ENCODE data around the gene C19orf12.

C19orf12 gene

GRCh38 chr19:29695765-29696564, 19.1 kb downstream of the C19orf12 start:
- DNase-seq, result no peak

DNA sequence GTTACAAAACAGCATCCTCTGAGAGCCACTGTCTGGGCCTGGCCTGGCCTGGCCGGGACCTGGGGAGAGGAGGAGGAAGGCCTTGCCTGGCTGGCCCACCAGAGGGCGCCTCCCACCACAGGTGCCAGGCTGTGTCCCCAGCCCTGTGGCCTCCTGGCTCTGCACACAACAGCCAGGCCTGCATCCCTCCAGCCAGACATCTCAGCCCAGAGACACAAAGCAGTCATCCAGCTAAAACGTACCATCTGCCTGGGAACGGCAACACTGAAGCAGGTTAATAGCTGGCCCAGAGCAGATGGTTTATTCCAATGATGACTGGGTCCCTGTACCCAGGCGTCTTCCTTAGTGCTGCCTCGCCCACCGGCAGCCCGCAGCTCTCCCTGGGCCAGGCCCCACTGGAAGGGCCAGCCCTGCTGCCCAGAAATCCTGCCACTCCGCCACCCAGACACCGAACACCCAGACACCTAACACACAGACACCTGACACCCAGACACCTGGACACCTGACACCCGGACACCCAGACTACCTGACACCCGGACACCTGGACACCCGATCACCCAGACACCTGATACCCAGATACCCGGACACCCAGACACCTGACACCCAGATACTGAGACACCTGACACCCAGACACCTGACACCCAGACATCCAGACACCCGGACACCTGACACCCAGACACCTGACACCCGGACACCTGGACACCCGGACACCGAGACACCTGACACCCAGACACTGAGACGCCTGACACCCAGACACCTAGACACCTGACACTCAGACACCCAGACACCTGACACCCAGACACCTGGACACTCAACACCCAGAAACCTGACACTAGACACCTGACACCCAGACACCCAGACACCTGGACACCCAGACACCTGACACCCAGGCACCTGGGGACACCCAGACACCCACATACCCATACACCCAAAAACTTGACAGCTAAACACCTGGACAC, 20.1 kb downstream of the C19orf12 start:
- DNase-seq, result peak; percentile 56

DNA sequence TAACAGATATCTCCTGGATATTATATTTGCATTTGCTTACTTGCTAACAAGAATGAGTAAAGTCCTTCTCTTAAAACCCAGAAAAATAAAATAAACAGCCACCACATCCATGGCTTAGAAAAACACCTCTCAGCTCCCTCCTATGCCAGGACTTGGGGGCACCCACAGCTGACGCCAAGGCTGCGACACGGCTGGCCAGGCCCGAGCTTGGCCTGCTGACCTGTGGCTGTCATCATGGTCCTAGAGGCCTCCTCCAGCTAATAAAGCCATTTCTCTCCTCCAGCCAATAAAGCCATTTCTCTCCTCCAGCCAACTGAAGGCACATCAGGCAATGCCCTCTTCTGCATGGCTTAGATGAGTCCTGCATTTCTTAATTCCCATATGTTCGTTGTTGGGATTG, 20.9 kb downstream of the C19orf12 start:
- no peak for DNase-seq

GRCh38 chr19:29690842-29691241, 24.2 kb downstream of the C19orf12 start:
- no peak for DNase-seq

- no peak for DNase-seq
These were observed 26.9 kb downstream of the C19orf12 start for GRCh38 chr19:29687897-29688728.

DNA sequence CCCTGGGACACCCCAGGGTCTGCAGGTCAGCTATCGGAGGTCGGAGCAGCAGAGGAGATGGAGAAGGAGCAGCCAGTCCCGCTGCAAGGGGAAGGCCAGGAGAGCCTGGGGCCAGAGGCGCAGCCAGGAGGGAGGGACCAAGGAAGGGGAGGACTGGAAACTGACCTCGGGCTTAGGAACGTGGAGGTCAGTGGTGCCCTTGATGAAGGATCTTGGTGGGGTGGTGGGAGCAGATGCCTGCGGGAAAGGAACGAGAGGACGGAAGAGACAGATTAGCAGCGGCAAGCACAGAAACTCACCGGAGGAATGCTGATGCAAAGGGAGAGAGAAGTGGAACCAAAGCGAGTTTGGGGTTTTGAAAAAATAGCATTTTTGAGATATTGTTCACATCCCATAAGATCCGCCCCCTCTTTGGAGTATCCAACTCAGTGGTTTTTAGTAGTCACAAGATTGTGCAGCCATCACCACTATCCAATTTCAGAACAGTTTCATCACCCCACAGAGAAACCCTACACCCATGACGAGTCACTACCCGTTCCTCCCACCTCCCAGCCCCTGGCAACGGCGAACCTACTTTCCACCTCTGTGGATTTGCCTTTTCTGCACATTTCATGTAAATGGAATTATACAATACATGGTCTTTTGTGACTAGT, 27.7 kb downstream of the C19orf12 start:
- no peak for DNase-seq

DNA sequence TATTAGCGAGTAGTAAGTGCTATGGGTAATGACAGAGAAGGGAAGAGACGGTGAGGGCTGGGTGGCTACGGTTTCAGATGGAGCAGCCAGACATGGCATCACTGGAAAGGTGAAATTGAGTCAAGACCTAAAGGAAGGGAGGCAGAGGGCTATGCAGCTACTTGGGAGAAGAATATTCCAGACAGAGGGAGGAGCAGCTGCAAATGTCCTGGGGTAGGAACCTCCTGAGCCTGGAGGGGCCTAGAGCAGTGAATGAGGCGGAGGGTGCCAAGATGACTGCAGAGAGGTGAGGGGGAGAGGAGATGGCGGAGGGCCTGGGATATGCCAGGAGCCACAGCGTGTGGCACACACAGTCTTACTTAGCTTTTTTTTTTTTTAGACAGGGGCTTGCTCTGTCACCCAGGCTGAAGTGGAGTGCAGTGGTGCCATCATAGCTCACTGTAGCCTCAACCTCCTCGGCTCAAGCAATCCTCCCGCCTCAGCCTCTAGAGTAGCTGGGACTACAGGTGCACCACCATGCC, 28.7 kb downstream of the C19orf12 start:
- DNase-seq, result no peak

DNA sequence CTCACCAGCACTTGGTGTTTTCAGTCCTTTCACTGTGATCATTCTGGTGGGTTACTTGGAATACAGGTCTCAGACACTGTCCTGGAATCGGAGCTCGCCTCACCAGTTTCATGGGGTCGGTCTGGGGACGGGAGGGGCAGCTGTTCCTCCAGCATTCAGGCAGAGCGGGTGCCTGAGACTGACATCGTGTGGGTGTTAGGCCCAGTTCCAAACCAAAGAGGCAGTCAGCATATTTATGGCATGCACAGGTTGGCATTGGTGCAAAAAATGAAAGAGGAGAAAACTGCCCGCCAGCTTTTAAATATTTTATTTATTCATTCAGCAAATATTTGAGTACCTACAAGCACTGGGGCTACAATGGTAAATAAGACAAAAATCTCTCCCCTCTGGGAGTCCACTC, 29.7 kb downstream of the C19orf12 start:
- DNase-seq, result no peak

DNA sequence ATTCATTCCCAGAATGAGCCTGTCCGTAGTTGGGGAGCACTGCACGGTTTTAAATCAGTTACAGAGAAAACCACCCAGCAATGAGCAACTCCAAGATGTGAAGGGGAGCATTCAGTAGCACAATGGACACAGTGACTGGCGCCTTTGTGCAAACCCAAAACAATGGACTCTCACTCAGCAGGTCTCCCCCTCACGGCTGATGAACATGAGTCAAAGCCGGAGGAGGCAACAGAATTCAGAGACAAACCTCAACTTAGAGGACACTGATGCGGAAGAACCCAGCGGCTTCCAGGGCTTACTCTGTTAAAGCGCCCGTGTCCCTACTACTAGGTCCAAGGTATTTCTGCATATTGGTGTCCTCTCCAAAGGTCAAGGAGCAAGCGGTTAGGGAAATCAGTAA, 32.1 kb downstream of the C19orf12 start:
- no peak for DNase-seq

GRCh38 chr19:29682236-29682895, 32.7 kb downstream of the C19orf12 start:
- DNase-seq, result no peak

GRCh38 chr19:29681422-29682235, 33.4 kb downstream of the C19orf12 start:
- no peak for DNase-seq

DNA sequence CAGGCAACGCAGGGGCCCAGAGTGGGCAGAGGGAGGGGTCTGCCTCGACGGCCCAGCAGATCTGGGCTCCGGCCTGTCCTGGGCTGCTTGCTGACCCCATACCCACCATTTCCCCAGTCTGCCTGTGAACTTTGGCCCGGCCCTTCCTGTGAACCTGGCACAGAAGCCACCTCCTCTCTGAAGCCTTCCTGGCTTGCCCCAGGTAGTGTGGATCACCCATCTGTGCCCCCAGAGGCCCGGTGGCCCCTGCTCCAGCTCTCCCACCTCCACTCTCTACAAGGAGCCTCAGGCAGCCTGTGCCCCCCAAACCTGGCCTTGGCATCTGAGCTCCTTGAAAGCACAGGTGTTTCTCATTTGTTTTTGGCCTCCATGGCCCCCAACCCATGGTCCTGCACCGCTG, 34.1 kb downstream of the C19orf12 start:
- no peak for DNase-seq

- no peak for DNase-seq
These were observed 34.6 kb downstream of the C19orf12 start for GRCh38 chr19:29680447-29680846.

DNA sequence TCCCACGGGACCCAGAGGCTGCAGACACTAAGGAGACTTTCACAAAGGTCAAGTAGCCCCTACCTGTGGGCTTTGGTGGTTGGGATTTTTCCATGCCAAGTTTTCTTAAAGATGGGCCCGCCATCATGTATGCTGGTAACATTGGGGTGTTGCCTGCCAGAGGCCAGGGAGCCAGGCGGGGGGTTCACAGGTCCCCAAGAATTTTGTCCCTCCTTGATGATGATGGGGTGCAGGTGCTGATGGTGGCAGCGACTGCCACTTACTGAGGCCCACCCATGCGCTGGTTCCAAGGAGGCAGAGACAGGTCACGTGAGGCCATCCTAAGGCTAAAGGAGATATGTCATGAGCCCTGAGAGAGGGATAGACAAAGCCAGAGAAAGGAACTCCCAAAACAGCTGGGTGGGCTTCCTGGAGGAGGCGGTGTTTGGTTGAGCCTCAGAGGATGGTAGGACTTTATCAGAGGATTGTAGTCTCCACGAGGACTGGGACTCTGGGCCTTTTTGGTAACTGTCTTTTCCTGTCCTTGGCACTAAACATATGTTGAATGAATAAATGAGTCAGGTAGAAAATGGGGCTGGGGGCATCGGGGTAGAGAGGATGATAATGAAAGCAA, 35.4 kb downstream of the C19orf12 start:
- DNase-seq, result no peak

- no peak for DNase-seq
These were observed 36.5 kb downstream of the C19orf12 start for GRCh38 chr19:29678484-29679106.

GRCh38 chr19:29677001-29677817, 37.9 kb downstream of the C19orf12 start:
- no peak for DNase-seq

DNA sequence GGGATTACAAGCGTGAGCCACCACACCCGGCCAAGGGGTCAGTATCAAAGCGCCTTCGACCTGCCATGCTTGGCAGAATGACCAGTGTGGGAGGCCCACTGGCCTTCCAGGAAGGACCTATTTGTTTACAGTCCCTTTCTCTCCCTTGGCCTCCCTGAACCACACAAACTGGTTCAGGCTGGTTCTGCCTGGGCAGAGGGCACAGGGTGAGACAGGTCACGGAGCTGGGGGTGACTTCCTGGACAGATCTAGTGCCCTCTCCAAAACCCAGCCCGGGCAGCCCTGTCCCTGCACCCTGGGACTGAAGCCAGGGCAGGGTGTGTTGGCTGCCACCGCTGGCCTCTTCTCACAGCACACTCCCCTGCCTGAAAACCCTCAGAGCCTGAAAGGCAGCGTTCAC, 38.5 kb downstream of the C19orf12 start:
- no peak for DNase-seq

- DNase-seq, result no peak
These were observed 39.3 kb downstream of the C19orf12 start for GRCh38 chr19:29675650-29676186.
